Esophagus muscularis mucosa (tissue), 3 donors: ENCODE measurements around the gene CTNNA2.

Experiments used
- POLR2AphosphoS5 ChIP-seq, 2 donors: sonication (generic); formaldehyde crosslinking; IDR thresholded peaks; one replicate each; pipeline ENCODE4 v1.6.1; 2017; ENCODE audit warnings: antibody characterized with exemption in 2 of 2
- TF ChIP-seq, protein P1 (sequence below), 3 experiments: fragments of 200-600 bp in 2 of 3; fragments of 450-650 bp in 1 of 3; sonication (generic) in 2 of 3; IDR thresholded peaks; one replicate each; pipeline ENCODE4 v1.5.1; 2017 to 2019; ENCODE audit warnings: antibody characterized with exemption in 3 of 3, mild to moderate bottlenecking in 2 of 3, moderate library complexity in 1 of 3

DNA sequence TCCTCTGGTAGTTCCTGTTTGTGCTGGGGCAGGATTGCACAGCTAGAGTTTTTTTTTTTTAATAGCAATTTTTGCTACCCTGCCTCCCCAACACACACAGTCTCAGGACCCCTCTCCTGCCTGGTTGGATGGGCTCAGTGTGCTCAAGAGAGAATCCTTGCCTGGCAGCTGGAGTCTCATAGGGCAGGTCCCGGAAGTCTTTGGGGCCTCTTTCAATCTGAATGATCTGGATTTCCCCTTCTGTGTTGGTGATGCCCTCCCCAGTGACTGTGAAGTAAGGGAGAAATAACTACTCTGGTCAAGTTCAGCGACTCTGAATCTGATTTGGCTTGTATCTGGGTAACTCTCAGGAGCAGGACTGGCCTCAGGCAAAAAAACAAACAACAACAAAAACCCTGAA is 1012.3 kb downstream of the CTNNA2 start:
- TF ChIP-seq, protein P1, sequence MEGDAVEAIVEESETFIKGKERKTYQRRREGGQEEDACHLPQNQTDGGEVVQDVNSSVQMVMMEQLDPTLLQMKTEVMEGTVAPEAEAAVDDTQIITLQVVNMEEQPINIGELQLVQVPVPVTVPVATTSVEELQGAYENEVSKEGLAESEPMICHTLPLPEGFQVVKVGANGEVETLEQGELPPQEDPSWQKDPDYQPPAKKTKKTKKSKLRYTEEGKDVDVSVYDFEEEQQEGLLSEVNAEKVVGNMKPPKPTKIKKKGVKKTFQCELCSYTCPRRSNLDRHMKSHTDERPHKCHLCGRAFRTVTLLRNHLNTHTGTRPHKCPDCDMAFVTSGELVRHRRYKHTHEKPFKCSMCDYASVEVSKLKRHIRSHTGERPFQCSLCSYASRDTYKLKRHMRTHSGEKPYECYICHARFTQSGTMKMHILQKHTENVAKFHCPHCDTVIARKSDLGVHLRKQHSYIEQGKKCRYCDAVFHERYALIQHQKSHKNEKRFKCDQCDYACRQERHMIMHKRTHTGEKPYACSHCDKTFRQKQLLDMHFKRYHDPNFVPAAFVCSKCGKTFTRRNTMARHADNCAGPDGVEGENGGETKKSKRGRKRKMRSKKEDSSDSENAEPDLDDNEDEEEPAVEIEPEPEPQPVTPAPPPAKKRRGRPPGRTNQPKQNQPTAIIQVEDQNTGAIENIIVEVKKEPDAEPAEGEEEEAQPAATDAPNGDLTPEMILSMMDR (IDR thresholded peaks at IDR 0.05), result no peak
- no peak for TF ChIP-seq POLR2AphosphoS5 (IDR thresholded peaks at IDR 0.05)
